Umbilical cord (tissue), 2 donors: ENCODE results near the gene HDAC8. TPM values are rescaled to one million over a fixed set of nuclear protein-coding genes. Genes with fewer than 3 reads are reported as not detected.

Experiments used
- DNase-seq: peaks from one replicate; pipeline ENCODE4 v3.0.0-alpha.2; 2015; ENCODE audit warnings: low spot score
- total RNA-seq: library from RNA; depleted of rRNA; stranded (reverse); fragments of >200 nt; gene quantifications from one replicate; pipeline ENCODE4 v1.2.3, GENCODE V29; 2014; ENCODE audit warnings: low replicate concordance; ENCODE audit not compliant: insufficient read depth

The HDAC8 gene
- total RNA-seq, 1 donor from 2014 or later, result 51.0 TPM

DNA sequence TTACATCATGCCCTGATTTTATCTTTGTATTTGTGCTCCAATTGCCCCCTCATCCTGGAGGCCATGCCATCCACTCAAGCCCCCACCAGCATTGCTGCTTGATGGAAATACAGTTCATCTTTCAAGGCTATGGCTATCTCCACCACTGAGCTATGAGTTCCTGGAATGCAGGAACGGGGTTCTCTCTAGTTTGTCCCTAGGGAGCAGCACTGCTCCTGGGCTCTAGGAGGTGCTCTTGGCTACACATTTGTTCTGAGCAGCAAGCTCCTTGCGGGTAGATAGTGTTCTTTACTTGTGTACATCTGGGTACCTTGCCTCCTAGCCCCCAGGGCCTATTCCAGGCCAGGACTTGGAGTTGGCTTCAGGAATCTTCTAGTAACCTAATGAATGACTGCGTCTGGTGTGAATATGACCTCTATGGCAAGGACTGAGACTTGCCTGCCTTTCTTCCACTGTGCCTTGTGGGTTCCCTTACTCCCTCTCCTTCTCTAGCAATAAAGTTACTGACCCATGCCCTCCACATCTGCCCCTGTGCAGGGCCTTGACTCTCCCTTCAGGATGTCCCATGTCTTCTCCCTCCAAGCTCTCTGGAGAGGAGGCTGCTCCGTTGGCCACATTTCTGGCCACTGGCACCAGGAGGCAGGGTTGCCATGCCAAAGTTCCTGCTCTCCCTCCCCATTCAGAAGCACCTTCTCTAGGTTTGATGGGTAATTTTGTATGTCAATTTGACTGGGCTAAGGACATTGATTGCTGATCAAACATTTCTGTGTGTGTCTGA, 274.5 kb downstream of the HDAC8 start:
- DNase-seq, result no peak

DNA sequence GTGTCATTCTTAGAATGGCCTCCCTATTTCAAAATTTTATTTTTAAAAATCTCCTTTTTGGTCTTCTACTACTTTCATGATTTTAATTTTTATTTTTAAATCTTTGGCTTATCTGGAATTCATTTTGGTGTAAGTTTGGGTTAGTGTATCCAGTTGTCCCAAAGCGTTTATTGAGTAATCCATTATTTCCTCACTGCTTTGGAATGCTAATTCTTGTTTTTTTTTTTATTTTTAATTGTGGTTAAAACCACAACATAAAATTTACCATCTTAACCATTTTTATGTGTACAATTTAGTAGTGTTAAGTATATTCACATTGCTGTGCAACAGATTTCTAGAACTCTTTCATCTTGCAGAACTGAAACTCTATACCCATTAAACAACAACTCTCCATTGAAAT, 275.7 kb downstream of the HDAC8 start:
- no peak for DNase-seq

DNA sequence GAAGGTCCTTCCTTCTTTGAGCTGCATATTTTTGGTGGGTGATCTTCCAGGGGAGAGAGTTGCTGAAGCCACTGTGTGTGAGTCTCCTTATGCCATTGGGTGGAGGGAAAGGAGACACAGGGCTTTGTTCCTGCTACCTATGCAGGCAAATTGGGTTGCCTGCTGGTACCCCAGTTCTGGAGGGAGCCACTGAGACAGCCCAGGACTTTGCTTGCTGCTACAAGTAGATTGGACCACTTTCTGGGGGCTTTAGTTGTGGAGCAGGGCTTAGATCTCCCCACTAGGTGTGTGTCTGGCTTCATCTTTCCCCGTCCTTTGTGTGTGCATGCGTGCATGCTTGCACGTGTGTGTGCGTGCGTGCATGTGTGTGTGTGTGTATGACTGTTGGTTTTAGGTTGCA, 276.9 kb downstream of the HDAC8 start:
- no peak for DNase-seq

DNA sequence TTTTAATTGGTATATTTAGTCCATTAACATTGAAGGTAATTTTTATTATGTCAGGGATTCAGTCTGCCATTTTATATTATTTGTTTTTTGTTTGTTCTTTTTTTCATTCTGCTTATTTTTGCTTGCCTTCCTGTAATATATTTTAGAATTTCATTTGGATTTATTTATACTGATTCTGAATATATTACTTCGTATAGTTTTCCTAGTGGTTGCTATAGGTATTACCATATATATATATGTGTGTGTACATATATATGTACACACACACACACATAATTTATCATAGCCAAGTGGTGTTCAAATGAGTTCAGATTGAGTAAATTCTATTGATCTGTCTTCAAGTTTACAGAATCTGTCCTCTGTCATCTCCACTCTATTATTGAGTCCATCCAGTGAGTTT, 278.1 kb downstream of the HDAC8 start:
- DNase-seq, result no peak

DNA sequence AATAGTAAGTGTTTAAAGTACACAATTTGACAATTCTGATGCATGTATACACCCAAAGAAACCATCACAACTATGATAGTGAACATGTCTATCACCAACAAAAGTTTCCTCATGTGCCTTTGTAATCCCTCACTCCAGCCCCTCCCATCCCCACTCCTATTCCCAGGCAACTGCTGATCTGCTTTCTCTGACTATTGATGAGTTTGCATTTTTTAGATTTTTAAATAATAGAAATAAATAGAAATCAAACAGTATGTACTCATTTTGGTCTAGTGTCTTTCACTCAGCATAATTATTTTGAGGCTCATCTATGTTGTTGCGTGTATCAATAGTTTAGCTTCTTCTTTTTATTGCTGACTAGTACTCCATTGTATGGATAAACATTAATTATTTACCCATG, 290.3 kb downstream of the HDAC8 start:
- DNase-seq, result no peak

DNA sequence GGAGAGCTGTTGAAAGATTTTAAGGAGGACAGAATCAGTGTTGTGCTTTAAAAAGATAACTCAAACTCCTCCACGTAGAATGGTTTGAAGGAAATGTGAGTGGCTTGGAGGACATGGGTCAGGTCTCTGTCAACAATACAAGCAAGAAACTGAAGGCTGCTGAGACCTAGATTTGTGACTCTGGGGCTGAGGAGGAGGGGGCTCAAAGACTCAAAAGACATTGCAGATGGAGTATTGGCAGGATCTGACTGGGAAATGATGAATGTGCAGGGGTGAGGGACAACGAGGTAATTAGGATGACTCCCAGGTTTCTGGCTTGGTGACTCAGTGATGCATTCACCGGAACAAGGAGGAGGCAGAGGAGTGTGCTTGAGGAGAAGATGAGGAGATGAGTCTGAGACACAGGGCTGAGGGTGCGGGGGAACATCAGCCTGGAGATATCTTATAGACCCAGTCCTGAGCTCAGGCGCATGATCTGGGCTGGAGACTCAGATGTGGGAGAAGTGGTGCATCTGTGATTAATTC, 292.3 kb downstream of the HDAC8 start:
- DNase-seq, result no peak

Other genes starting within 250 kb of the HDAC8 start
- 1.7 TPM for gene PHKA1, start 141.5 kb upstream of the HDAC8 start, total RNA-seq
- gene DMRTC1B, start 204.0 kb upstream of the HDAC8 start, total RNA-seq, result 6.3 TPM
- not detected for gene FAM236B, start 209.8 kb upstream of the HDAC8 start, total RNA-seq
- gene FAM236D, start 235.4 kb upstream of the HDAC8 start, total RNA-seq, result not detected